Stimulated activated CD4-positive, alpha-beta T cell treated with anti-CD3 and anti-CD28 coated beads, TNF-alpha, amount 100 ng/mL, for 48 hours (primary cell): Measurements from ENCODE around the gene WDR1.

Source experiments
- DNase-seq, 3 donors: peaks; one replicate each; pipeline ENCODE4 v3.0.0-alpha.2; 2020; ENCODE audit warnings: low read depth in 3 of 3

The WDR1 gene, protein sequence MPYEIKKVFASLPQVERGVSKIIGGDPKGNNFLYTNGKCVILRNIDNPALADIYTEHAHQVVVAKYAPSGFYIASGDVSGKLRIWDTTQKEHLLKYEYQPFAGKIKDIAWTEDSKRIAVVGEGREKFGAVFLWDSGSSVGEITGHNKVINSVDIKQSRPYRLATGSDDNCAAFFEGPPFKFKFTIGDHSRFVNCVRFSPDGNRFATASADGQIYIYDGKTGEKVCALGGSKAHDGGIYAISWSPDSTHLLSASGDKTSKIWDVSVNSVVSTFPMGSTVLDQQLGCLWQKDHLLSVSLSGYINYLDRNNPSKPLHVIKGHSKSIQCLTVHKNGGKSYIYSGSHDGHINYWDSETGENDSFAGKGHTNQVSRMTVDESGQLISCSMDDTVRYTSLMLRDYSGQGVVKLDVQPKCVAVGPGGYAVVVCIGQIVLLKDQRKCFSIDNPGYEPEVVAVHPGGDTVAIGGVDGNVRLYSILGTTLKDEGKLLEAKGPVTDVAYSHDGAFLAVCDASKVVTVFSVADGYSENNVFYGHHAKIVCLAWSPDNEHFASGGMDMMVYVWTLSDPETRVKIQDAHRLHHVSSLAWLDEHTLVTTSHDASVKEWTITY

DNA sequence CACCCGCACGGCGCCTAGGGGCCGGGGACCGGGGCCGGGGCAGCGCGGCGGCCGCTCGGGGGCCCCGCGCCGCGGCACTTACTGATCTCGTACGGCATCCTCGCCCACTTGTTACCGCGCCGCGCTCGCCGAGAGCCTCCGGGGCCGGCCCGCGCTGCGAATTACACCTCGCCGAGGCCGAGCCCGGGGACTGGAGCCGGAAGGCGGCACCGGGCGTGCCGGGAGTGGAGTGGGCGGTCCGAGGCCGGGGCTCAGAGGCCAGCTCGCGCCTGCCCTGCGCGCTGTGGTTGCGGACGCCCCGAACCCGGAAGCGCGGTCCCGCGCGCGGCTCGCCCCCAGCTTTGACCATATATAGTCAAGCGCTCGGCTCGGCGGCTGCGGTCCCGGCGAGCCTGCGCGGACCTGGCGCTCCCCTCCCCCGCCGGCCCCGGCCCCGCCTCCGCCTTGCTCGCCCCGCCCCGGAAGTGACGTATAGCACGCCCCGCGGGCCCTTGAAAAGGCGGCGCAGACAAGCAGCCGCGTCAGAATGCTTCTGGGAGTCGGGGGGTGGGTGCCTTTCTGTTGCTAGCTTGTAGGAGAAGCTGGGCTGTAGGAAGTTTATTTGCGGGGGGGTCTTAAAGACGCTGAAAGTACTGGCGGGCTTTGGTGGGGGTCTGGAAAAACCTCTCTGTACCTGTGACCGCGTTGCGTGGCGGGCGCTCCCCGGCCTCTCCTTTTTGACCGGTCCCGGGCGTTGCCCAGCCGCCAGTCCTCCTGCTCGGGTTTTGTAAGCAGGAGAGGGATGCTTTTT lies at the start of gene WDR1:
WDR1 (minus strand) TSS at position 231 of the 790 bp plus-strand sequence; CDS start at position 98, 133 bp downstream.
- DNase-seq = peak; percentile 83 to 88 (median 86)

DNA sequence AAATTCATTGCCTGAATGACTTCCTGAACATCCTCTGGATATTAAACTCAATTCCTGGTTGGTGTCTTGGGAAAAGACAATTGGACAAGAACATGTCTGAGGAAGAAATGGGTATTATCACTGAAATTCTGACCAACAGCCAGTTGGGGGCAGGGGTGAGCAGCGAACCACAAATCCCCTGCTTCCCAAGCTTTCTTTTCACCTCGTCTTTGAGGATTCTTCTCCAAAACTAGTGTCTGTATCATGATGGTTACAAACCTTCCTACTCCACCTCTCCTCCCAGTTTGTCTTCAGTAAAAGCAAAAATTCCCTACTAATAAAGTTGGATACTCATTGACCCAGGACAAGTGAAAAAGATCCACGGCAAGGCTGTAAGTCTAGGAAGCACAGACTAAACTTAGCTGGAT lies 48.3 kb upstream of the WDR1 start:
- no peak for DNase-seq

DNA sequence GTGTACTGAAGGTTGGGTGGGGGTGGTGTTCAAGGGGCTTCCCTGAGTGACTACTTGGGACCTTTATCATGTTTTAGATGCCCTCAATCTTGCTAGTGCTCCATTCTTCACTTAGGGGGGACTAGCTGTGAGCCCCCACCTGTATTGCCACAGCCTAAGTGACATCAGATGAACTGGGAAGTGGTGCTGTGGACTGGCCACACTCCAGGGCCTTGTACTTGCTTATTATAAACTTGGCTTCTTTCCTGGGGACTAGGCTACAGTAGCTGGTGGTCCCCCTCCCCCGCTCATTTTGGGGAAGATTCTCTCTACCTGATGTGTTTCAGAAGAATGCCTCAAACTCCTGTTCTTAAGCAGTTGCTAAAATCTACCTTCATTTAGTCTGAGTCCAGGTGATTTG lies 46.7 kb upstream of the WDR1 start:
- no peak for DNase-seq

- no peak for DNase-seq
Measured at GRCh38 chr4:10162341-10163000, 45.9 kb upstream of the WDR1 start.

DNA sequence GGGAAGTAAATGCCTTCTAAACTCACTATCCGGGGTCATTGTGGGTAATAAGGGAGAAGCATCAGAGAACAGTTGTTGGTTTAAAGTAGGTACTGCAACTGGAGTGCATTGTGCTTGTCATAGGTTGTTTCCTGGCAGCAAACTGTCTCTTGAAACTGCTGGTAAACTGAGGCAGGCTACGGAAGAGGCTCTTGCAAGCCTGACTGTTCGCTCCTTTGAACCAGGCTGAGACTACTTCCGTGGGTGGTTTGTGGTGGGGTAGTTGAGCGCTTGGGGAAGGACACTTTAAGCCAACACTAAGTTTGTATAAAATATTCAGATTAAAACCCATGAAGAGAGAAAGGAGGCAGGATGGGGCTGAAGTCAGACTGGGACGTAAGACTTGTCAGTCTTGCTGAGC lies 45.2 kb upstream of the WDR1 start:
- DNase-seq = no peak

DNA sequence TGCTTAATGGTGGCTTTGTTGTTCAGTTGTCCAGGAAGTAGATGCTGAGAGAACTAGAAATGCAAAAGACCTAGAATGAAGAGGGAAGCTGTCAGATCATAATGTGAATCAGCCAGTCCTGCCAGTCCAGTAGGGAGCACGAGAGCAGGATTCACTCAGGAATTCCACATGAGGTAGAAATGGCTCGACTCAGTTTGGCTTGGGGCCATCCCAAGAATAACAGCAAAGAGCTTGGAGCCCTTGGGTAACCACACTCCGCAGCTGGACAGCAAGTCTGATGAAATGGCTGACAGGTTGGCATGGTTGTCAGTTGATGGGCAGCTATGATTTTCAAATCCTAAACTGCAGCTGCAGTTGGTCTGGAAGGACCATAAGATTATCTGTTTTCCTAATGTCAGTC lies 44.5 kb upstream of the WDR1 start:
- DNase-seq = no peak

- DNase-seq = no peak
Measured at GRCh38 chr4:10160281-10160856, 43.8 kb upstream of the WDR1 start.

- DNase-seq = no peak
Measured at GRCh38 chr4:10159671-10160070, 43.1 kb upstream of the WDR1 start.

- no peak for DNase-seq
Measured at GRCh38 chr4:10158333-10158942, 41.8 kb upstream of the WDR1 start.

DNA sequence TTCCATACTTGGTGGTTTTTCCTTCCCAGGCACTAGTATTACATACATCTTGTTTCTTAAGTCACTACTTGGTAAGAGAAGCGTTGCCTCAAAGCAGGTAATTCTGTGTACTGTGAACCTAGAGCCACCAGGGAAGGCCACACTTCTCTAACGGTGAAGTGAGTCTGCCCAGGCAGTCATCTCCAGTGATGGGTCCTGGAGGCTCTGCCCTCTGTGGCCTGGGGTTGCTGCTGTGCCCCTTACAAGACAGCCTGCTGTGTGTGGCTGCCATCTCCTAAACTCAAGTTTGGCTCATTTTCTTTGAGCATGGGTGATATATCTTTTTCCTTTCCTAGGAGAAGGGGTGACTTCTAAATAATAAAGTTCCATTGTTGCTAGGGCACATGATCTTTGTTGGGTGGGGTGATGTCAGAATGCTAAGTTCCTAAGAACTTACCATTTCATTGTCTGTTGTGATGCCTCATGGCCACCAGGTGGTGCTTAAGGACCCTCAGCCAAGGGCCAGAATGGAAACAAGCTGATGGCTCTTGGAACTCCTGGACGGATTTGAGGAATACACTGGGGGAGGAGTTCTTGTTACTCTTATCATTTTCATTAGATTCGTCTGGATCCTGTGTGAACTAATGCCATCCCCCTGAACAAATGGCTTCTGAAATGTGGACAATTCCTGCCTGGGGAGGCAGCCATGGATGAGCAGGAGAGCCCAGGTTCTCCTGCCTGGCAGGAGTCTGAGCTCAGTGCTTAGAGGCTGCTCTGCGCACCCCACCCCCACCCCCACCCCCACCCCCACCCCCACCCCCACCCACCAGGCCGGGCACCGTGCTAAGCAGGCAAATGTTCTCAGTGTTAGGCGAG lies 41.1 kb upstream of the WDR1 start:
- DNase-seq = peak in 2 of 3 donors; percentile 16 to 31

DNA sequence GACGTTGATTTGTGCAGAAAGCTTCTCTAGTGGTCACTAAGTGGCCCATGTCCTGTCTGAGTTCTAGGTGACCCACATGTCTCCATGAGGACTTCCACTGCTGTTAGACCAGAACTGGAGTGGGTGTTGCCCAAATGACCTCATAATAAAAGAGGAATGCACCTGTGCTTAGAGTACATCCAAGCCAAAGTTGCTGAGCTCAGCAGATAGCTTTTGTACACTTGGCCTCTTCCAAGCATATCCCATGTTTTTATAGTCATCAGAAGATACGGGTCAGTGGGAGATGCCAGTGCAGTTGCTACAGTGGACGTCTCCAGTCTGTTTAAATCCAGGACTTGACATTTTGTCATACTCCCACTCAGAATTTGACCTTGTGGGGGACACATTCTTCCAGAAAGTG lies 37.6 kb upstream of the WDR1 start:
- DNase-seq = no peak

DNA sequence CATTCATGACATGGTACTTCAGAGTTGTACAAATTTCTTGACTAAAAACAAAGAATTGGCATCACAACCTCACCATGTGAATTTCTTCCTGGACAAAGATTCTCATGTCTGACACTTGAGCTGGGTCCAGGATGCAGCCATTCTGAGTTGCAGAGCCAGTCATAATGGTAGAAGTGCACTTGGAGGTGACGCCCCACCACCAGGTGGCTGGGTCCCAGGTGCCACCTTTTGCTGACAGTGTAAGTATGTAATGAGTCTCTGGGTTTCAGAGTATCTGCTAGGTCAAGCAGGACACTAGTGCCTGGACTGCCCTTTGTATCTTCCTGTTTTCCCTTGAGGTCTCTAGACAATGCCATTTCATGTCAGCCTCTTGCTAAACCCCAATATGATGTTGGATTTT lies 36.6 kb upstream of the WDR1 start:
- no peak for DNase-seq

GRCh38 chr4:10151182-10151581 lies 34.6 kb upstream of the WDR1 start:
- DNase-seq = no peak

GRCh38 chr4:10144966-10145365 lies 28.4 kb upstream of the WDR1 start:
- DNase-seq = no peak

GRCh38 chr4:10144479-10144878 lies 27.9 kb upstream of the WDR1 start:
- DNase-seq = no peak

DNA sequence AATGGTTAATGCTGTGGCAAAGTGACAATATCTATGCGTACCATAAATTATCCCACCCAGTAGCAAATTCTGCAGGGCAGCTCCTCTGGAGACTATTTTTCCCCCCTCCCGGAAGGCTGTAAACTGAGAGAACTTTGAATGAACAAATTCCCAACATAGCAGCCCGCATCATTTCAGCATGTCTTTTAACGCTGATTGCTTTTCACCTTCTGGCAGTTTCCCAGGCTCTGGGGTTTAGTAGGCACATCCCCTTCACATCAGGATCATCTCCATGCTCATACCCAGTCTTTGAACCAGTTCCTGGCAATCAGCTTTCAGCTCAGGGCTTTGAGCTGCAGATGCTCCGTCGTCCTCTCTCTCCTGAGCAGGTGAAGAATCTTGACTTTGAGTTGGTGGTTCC lies 26.6 kb upstream of the WDR1 start:
- no peak for DNase-seq

- no peak for DNase-seq
Measured at GRCh38 chr4:10140866-10141759, 24.5 kb upstream of the WDR1 start.

- no peak for DNase-seq
Measured at GRCh38 chr4:10139518-10139917, 22.9 kb upstream of the WDR1 start.

- no peak for DNase-seq
Measured at GRCh38 chr4:10135260-10135659, 18.7 kb upstream of the WDR1 start.
